GM21528 (cell line): ENCODE measurements around the gene DCDC1.

ENCODE experiments used
- ATAC-seq: cut with Tn5 transposase; IDR thresholded peaks from one replicate; pipeline ENCODE4 v1.9.1; 2021; ENCODE audit warnings: mild to moderate bottlenecking, moderate library complexity; ENCODE audit not compliant: unreplicated experiment, low FRiP score

The DCDC1 gene

DNA sequence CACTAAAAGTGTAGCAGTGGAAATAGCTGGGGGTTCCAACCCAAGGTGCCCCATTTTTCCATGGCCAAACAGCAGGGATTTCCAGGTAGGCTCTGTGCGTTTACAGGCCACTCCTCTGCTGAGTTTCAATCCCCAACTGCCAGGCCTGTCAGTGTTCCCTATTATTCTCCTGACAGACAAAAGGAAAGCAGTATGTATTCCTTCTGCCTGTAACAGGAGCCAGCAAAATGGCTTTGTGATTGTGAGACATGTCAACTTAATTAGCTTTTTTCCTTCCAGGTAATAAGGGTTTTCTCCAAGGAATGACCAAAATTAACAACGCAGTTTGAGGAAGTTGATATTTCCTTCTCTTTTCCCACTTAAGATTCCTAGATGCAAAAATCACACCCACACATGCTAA lies 506.3 kb downstream of the DCDC1 start:
- ATAC-seq = no peak

DNA sequence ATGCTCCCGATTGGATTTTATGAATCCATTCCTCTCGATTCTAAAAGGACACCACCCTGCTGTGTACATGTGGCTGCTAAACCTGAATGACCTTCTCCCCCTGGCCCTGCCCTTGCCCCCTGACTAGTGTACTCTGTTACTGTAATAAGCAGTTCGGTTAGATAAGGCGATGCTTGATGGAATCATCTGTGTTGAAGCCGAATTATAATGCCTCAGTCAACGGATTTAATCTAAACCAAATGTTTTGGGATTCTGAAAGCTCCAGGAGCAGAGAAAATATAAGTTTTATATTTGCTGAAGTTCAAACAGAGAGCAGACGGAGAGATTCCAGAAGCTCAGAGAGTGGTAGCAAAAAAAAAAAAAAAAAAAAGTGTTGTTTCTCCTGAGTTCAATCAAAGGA lies 508.0 kb downstream of the DCDC1 start:
- no peak for ATAC-seq

DNA sequence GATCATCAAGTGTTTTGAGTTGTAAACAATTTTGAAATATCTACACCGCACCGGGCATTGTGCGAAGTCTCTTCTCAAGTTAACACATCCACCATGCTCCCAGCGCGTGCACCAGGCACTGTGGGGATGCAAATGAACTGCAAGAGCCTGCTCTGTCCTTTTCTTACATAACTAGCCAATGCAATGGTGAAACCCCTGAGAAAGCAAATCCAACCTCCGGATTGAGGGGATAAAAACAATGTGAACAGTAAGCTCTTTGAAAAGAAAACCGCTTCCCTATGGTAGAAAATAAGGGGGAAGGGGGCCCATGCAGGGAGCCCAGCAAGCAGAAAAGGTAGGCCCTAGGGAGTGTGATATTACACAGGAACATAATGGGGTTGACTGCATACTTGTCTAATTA lies 508.5 kb downstream of the DCDC1 start:
- ATAC-seq = no peak

DNA sequence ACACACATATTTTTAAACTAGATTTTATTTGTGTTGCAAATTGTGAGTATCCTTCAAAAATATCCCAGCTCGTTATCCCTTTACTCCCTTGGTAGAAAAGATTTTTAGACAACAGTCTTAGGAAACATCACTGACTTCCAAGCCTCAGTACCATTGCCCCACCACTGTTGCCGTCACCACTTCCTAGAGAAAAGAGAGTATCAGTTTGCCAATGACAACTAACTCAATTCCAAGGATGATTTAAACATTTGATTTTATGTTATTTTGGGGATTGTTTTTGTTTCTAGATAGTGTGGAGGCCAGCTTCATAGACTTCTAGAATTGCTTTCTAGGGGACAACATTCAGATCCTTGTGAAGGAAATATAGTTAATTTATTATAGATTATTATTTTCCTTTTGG lies 509.4 kb downstream of the DCDC1 start:
- no peak for ATAC-seq

DNA sequence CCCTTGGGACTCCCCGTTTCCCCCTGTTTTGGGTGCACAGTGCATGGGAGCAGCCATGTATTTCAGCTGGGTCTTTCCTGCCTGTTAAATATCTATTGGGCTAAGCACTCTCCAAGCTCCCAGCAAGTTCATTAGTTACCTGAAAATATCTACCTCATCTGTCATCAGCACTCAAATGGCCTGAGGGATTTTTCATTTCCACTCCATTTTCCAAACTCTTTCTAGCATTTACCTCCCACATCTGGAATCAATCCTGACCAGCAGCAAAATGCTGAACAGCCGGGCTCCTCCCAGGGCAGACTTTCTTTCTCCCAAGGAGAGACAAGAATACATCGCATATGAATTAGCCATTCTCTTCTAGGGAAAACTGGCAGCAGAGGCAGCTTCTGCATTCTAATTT lies 509.9 kb downstream of the DCDC1 start:
- ATAC-seq = no peak

DNA sequence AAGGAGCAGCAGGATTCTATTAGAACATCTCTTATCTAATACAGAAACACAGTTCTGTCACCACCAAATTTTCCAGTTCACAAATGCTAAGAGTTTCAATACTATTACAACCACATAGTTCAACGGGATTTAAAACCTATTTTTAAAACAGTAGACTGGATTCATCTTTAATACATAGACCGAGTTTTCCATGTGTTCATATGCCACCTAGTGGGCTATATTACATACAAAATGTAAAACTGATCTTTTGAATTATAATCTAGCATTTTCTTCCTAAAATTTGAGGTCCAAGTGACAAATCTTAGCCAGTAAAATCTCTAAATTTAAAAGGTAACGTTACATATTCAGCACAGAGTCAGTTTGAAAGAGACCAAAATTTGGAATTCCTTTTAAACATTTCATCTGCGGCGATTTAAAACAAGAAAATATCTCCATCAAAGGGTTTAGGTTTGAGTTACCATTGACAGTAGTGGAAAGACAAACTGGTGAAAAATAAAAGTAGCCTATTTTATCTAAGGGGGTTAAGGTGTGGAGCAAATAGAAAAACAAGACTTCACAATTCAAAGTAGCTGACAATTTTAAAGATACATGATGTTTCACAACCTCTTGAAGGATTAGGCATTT lies 514.0 kb downstream of the DCDC1 start:
- no peak for ATAC-seq

DNA sequence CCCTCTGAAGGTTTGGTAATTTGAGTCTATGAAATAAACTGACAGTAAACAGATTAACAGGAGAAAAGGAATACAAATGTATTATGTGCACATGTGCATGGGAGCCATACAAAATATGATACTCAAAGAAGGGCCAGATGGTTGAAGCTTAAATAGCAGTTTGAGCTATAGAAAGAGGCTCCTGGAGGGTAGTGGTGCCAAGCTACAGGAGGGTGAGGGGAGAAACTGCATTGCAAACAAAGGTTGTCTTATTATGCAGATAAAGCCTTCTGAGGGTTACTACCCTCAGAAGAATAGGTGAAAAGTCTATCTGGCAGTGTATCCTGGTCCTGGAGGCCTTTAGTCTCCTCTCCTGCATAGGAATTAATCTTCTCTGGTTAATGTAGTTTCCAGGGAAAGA lies 516.1 kb downstream of the DCDC1 start:
- ATAC-seq = no peak

DNA sequence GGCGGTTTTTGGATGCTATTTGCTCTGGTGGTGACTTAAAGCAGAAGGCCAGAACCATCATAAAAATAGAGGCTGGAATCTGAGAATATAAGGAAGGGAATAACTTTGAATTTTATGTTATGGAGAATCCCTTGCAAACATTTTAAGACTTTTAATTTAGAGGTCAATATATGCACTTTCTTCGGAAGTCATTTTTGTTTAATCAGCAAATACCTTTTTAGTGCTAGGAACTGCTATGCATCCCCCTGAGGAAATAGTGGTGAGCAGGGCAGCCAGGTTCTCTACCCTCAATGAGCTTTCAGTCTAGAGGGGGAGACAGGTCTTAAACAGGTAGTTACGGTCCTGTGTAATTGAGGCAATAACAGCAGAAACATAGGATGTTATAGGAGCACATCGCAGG lies 516.9 kb downstream of the DCDC1 start:
- ATAC-seq = no peak

DNA sequence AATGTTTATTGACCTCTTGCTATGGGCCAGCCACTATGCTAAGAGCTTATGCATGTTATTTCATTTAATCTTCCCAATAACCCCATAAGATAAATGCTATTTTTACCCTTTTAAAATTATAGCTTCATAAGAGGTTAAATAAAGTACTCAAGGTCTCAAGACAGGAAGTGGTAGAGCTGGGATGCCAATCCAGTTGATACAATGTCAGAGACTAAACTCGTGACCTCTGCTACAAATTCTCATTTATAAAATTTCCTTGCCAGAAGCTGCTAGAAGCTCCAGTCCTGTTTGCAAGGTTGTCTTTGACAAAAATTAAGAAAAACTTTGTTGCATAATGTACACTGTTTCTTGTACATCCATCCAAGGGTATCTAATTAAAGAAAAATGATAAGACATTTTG lies 517.4 kb downstream of the DCDC1 start:
- ATAC-seq = no peak

DNA sequence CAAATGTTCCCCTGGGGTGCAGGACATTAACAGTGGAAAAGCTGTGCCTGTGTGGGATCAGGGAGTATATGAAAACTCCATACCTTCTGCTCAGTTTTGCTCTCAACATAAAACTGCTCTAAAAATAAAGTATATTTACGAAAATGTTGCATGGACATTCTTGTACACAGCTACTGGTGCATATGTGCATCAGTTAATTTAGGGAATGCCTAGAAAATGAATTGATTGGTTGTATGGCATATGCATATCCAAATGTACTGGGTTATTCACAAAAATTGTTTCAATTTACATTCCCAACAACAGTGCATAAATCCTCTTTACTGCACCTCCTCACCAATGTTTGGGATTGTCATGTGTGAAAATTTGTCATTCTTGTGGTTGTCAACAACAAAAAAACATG lies 532.3 kb downstream of the DCDC1 start:
- no peak for ATAC-seq

DNA sequence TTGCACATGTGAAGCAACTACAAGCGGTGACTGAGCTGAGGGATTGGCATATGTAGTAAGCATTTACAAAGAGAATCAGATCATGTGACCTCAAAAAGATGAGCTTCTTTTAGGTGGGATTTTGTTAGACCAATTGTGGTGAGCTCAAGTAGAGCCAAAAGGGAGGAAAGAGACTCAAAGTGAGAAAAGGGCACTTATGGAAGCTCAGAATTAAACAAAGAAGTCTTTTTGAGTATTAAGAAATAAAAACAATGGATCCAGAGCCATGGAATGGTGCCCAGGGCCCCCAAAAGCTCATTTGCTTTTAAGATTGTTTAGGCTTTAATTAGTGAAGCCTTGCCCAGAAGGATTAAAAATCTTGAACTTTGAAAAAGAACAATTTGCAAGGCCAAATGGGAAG lies 536.7 kb downstream of the DCDC1 start:
- no peak for ATAC-seq

DNA sequence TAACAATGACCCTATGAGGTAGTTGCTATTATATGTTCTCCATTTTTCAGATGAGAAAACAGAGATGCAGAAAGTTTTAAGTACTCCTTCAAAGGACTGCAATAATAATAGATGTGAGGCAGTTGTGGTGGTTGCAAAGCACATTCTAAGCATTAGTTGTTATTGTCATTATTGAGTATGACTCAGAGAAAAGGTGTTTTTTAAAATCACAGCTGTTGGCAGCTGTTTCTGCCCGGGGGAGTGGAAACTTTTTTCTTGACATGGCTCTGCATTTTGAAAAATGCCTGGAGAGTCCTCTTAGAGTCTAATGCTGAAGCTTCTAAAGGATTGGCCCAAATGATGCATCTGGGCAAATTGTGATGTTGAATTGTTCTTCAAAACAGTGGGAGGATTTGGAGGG lies 538.9 kb downstream of the DCDC1 start:
- ATAC-seq = no peak

DNA sequence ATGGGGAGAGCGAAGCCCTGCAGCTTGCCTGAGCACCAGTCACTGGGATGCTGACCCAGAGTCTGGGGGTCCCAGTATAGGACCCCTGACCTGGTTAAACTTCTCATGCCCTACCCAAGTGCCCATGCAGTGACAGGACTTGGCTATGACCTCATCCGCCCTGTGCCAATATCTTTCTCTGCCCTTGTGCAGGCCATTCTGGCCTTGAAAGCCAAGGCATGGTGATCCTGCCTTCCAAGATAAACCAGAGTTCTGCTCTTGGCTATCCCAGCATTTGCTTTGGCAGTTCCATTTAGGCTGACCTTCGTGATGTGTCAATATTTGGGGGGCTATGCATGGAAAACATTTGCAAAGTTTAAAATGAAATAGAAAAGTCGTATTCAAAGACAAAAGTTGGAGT lies 542.6 kb downstream of the DCDC1 start:
- ATAC-seq = no peak

DNA sequence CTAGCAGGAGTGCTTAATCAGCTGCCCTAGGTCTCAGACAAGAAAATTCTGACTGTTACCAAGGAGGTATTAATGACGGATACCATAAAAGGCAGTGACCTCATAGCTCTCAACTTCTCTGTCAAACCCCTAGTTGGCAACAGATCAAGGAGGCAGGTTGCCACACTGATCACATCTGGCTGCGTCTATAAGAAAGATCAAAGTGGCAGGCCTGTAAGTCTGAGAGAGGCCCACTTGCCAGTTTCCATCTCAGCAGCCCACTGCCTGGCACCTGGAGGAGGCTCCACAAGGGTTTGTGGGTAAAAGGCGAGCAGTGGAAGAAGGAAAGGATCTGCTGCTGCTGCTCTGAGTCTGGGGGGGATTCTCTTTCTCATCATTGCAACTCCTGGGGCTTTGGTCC lies 543.8 kb downstream of the DCDC1 start:
- ATAC-seq = no peak

DNA sequence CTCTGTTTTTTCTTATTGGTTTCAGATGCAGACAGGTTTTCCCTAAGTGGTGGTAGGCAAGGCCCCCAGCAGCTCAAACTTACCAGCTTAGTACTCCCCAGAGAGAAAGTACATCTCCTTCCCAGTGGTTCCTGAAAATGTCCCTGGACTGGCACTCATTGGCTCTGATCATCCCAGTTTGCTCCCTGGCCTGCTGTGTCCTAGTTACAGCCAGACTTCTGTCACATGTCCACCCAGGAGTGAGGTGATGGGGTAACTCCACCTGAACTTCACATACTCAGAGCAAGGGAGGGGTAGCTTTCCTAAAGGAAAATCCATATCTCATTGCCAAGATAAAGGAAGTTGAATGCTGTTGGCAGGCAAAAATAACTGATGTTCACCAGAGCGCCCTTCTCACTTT lies 546.4 kb downstream of the DCDC1 start:
- ATAC-seq = no peak

DNA sequence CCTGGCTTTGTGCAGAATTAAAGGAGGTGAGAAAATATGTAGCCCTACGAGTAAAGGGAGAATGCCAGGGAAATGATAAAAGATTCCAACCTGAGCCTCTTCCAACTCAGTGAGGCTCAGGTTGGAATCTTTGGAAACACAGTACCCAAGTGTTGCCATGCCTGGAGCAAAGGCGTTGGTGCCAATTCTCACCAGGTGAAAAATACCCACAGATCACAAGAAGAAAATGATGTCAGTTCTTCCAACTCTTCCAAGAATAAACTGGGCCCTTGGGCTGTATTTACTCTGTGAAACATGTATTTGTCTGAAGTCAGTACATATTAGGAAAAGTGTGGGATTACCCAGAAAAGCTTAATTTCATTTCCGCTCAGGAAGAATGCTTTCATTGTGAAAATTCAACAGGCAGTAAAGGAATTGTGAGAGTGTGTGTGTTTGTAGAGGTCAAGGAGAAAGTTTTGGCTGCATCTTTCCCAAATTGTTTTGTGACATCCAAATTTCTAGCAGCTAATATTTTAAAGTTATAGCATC lies 548.0 kb downstream of the DCDC1 start:
- ATAC-seq = no peak

DNA sequence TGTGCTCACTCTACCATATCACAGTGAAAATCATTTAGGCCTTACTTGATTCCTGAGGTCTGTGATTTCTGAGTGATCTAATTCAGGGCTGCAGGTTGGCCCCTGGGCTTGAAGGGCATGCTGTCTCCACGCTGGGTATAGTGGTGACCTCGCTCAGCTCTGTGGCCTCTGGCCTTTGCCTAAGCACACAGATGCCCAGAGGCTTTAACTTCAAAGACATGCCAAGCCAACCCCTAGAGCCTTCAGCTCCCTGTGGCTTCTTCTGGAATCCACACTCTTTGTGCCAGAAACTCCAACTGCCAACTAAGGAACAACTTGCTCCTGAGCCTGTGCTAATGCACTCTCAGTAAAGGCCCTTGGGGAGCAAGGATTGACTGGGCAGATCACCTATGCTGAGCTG lies 550.8 kb downstream of the DCDC1 start:
- ATAC-seq = no peak

DNA sequence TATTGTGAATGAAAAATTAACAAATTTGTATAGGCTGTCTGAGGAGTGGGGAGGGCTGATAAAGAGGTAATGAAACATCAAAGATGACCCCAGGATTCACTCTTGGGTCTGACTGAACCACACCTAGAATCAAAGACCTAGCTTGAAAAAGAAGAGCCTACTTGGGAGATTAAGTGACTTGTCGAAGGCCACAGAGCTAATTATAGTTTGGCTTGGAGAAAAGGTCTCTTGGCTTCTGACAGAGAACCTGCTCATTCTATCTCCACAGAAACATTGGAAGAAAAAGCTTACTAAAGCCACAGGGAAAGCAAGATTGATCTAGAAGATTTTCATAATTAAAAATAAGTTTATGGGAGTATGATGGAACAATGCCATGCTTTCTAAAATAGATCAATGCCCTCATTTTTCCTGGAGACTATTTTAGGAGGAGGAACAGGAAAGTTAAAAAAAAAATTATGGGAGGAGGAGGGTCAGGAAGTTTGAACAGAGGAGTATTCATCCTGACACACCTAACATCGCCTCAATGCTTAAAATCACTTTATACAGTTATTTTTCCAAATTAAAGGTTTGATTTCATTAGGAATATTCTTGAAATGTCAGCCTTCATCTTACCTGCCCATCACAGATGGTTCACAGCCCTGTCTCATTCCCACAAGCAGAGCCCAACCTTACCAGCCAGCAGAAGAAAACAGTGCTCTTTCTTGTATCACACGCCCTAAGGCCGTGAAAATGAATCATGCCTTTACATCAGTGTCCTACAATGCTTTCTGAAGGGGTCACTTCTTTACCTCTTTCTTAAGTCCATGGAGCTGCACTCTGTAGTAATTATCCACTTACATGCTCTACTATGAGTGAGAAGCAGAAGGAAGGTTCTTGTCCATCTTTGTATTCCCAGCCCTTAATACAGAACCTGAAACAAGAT lies 552.3 kb downstream of the DCDC1 start:
- no peak for ATAC-seq

DNA sequence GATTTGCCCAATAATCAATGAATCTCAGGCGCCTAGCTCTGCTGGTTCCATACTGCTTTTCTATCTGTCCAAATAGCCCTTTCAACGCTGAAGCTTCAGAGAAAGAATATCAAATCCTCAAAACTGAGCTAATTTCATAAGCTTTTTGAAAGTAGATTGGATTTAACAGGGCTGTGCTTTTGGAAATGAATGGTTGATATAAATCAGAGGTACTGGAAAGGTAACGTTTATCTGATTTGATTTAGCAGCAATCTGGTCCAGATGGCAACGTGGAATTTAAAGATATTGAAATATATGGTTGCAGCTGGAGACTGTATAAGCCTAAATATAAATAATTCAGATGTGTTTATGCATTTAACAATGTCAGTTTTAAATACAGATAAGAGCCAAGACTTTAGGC lies 553.9 kb downstream of the DCDC1 start:
- ATAC-seq = no peak

DNA sequence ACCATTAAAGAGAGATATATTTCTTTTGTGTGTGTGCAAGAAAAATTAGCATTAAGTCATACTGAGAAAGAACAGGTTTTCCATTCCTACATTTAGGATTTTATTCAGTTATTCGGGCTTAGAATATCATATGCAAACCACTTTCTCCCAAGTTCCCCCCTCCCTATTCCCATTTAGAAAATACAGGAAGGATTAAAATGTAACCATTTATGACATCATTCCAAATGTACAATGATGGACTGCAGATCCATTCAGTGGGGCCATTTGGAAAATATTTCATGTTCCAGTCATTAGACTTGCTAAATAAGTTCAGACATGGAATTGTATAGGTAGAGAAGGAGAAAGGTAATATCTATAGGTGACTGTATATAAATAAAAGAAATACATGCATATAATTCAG lies 554.8 kb downstream of the DCDC1 start:
- no peak for ATAC-seq
